ENCODE measurements around the gene EXO1. TPM values are rescaled to one million over a fixed set of nuclear protein-coding genes. Genes with fewer than 3 reads are reported as not detected.

The EXO1 gene
- total and polyA plus RNA-seq, 2 donors (not counting 1 experiment from before 2014, with no cell fraction given): 0.73 to 1.2 TPM

GRCh38 chr1:241917487-241917886, 69.5 kb downstream of the EXO1 start:
- ATAC-seq (ENCODE audit: low read depth): no peak
- H3K4me3 ChIP-seq (ENCODE audit: control extremely low read depth in 1 of 5, extremely low read depth in 1 of 5, insufficient read depth in 1 of 5, low read depth in 2 of 5, low read length in 4 of 5): no peak overlapping the region
- no peaks in the 10 kb centered on the region for H3K36me3 ChIP-seq (replicated peaks in 1 of 2; ENCODE audit: control extremely low read depth in 1 of 2, control insufficient read depth in 1 of 2, extremely low read depth in 1 of 2, insufficient read depth in 2 of 2, low read length in 1 of 2)
- 97% methylated on average over 12 of the region's 12 CpGs for WGBS (ENCODE audit: insufficient coverage)
- peaks cover 0 to 7% (median 0%) of the 10 kb centered on the region in 3 donors for H3K9me3 ChIP-seq (ENCODE audit: control extremely low read depth in 1 of 3, control insufficient read depth in 2 of 3, insufficient read depth in 1 of 3, low read length in 2 of 3)
- H3K4me1 ChIP-seq (ENCODE audit: control insufficient read depth in 2 of 2, insufficient read depth in 2 of 2, low read length in 2 of 2): no peaks in the 10 kb centered on the region
- no peak overlapping the region for H2AFZ ChIP-seq (ENCODE audit: insufficient read depth, low read depth, low read length, poor library complexity, severe bottlenecking)
- H3K27me3 Mint-ChIP-seq: no peaks in the 10 kb centered on the region
- H3K9me3 Mint-ChIP-seq (ENCODE audit: insufficient read depth): no peaks in the 10 kb centered on the region
- ChIA-PET CTCF (no interaction called here), POLR2A (no interaction called here)
- intact Hi-C loops (cut with micrococcal nuclease): no loop called here
- no peaks in the 10 kb centered on the region for H3K79me2 ChIP-seq (ENCODE audit: control insufficient read depth, insufficient read depth, low read length)
- no peak for TF ChIP-seq EZH2 (IDR thresholded peaks at IDR 0.05; ENCODE audit: borderline replicate concordance, insufficient read depth, low read depth, low read length, poor library complexity, severe bottlenecking)
- TF ChIP-seq CTCF (IDR thresholded peaks at IDR 0.05): no peak
- no peak overlapping the region for H3K9ac ChIP-seq (ENCODE audit: low read length)
- H3K27me3 ChIP-seq (replicated peaks in 1 of 4; ENCODE audit: control extremely low read depth in 1 of 4, control insufficient read depth in 3 of 4, insufficient read depth in 4 of 4, low read length in 3 of 4): no peaks in the 10 kb centered on the region
- H3K27ac Mint-ChIP-seq: no peak overlapping the region
- no peak overlapping the region for H3K27ac ChIP-seq (ENCODE audit: low read length in 2 of 2)
- H3K4me2 ChIP-seq (replicated peaks; ENCODE audit: low read depth, low read length, poor library complexity, severe bottlenecking): no peak overlapping the region
- H3K4me1 Mint-ChIP-seq: no peaks in the 10 kb centered on the region
- no peak overlapping the region for H3K4me3 Mint-ChIP-seq
- H4K20me1 ChIP-seq (ENCODE audit: control insufficient read depth, insufficient read depth, low read length, poor library complexity, severe bottlenecking): no peaks in the 10 kb centered on the region
- no peak for DNase-seq

GRCh38 chr1:241918879-241919278, 70.9 kb downstream of the EXO1 start:
- Histone ChIP-seq H3K9ac (ENCODE audit: low read length) (no peak overlapping the region), H2AFZ (ENCODE audit: insufficient read depth, low read depth, low read length, poor library complexity, severe bottlenecking) (no peak overlapping the region), H3K27ac (ENCODE audit: low read length in 2 of 2) (no peak overlapping the region), H3K27me3 (replicated peaks in 1 of 4; ENCODE audit: control extremely low read depth in 1 of 4, control insufficient read depth in 3 of 4, insufficient read depth in 4 of 4, low read length in 3 of 4) (no peaks in the 10 kb centered on the region), H3K9me3 (ENCODE audit: control extremely low read depth in 1 of 3, control insufficient read depth in 2 of 3, insufficient read depth in 1 of 3, low read length in 2 of 3) (peaks cover 0 to 7% (median 0%) of the 10 kb centered on the region in 3 donors), H3K36me3 (replicated peaks in 1 of 2; ENCODE audit: control extremely low read depth in 1 of 2, control insufficient read depth in 1 of 2, extremely low read depth in 1 of 2, insufficient read depth in 2 of 2, low read length in 1 of 2) (no peaks in the 10 kb centered on the region), H4K20me1 (ENCODE audit: control insufficient read depth, insufficient read depth, low read length, poor library complexity, severe bottlenecking) (no peaks in the 10 kb centered on the region), H3K4me1 (ENCODE audit: control insufficient read depth in 2 of 2, insufficient read depth in 2 of 2, low read length in 2 of 2) (no peaks in the 10 kb centered on the region), H3K4me2 (replicated peaks; ENCODE audit: low read depth, low read length, poor library complexity, severe bottlenecking) (no peak overlapping the region), H3K4me3 (ENCODE audit: control extremely low read depth in 1 of 5, extremely low read depth in 1 of 5, insufficient read depth in 1 of 5, low read depth in 2 of 5, low read length in 4 of 5) (no peak overlapping the region), H3K79me2 (ENCODE audit: control insufficient read depth, insufficient read depth, low read length) (no peaks in the 10 kb centered on the region)
- Mint-ChIP-seq H3K9me3 (ENCODE audit: insufficient read depth) (no peaks in the 10 kb centered on the region), H3K4me1 (no peaks in the 10 kb centered on the region), H3K27me3 (no peaks in the 10 kb centered on the region), H3K27ac (no peak overlapping the region), H3K4me3 (no peak overlapping the region)
- ATAC-seq (ENCODE audit: low read depth) (no peak), DNase-seq (no peak)
- POLR2A ChIA-PET: no interaction called here
- TF ChIP-seq EZH2 (IDR thresholded peaks at IDR 0.05; ENCODE audit: borderline replicate concordance, insufficient read depth, low read depth, low read length, poor library complexity, severe bottlenecking): no peak
- no peak for TF ChIP-seq CTCF (IDR thresholded peaks at IDR 0.05)
- WGBS (ENCODE audit: insufficient coverage): 97% methylated on average over 3 of the region's 5 CpGs
- intact Hi-C loops (cut with micrococcal nuclease): no loop called here
- CTCF ChIA-PET: interaction anchor here (0.9 kb wide), 1 partner anchor 23 kb away, joined by 5 read pairs; no protein-coding TSS in a partner anchor

All from B cell (primary cell).